GM21723 (cell line): Measurements from ENCODE around the gene CUL1.

Experiments used
- ATAC-seq: cut with Tn5 transposase; IDR thresholded peaks from one replicate; pipeline ENCODE4 v1.9.1; 2021; ENCODE audit warnings: mild to moderate bottlenecking, moderate library complexity; ENCODE audit not compliant: unreplicated experiment

CUL1 gene

DNA sequence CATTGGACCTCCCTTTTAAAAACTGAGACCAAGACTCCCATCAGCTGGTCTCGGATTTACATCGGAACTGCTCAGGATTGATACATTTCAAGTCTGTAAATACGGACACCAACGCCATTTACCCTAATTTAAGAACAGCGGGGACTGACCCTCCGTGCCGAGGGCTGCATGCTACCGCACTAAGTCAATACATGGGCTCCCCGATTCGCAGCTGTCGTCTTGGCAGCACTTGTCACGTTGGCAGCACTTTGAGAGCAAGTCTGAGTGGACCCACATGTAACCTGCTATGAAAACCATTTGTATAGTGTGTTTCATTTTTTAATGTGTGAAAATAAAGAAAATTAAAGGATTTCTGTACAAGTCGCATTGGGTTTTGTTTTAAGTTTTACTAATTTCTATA, 102.0 kb downstream of the CUL1 start:
- ATAC-seq, result no peak

GRCh38 chr7:148802101-148802493, 103.4 kb downstream of the CUL1 start:
- ATAC-seq, result no peak

DNA sequence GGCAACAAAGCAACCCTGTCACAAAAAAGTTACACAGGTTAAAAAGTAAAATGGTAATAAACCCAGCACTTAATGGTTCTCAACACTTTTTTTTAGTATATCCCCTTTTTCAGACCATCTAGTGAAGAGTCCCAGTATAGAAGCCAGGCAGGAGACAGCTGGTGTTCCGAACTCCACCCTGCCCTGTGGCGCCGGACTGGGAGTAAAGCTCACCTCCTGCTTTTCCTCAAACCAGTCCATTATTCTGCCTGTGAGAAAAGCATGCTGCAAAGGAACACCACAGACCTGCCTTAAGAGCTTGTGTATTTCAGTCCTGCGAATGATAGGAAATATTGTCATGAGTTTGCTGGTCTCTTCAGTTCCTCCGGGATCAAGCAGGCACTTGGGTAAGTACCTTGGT, 104.4 kb downstream of the CUL1 start:
- ATAC-seq, result no peak

DNA sequence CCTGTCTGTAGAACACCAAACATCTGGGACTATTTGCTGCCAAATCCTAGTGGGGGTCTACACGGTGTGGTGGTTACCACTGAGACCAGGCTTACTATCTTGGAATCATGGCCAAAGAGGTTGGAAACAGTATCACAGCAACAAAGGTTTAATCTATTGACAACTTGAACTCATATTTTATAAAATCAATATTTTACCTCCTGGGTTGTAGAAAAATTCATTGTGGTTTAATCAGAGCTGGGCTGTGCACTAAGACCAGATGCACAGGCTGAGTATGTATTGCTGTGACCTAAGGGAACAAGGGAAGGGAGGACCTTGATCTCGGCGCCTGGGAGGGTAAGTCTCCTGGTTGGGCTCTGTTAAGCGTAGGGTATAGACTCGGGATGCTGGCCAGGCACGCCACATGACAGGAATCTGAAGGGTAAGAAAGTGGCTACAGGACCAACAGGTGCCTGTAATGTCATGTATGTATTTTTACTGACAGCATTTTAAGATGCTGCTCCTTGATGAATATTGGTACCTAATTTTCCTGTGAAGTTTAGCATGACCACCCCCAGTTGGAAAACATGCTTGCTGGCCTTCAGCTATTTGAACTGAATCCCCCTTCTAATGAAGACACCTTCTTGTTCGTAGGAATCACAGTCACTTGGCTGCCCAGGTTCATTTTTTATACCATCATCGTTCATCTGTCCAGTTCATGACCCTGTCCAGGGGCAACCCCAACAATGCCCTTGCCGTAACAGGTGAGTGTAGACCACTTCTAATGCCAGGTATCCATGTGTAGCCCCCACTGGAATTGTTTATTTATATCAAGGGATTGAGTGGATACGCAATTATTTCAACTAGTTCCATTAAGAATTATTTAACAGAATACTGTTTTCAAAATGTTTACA, 105.9 kb downstream of the CUL1 start:
- no peak for ATAC-seq

GRCh38 chr7:148806187-148806586, 107.5 kb downstream of the CUL1 start:
- ATAC-seq, result no peak

DNA sequence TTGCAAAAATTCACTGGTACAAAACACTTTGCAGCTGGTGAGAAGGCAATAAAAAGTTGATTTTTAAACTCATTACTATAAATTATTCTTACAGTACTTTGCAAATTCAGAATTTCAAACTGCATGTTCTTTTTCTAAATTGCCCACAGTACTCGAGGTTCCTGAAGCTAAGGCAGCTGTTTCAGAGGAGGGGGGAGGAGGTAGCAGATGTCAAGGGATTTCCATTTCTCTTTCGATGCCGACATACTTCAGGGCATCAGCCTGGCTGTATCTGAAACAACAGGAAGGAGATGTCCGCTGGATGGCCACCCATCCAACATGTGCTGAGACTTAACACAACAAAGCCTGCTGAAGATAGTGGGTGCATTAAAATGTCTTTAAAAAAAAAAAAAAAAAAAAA, 108.7 kb downstream of the CUL1 start:
- no peak for ATAC-seq

- ATAC-seq, result no peak
These were observed 111.2 kb downstream of the CUL1 start for GRCh38 chr7:148809856-148810255.

DNA sequence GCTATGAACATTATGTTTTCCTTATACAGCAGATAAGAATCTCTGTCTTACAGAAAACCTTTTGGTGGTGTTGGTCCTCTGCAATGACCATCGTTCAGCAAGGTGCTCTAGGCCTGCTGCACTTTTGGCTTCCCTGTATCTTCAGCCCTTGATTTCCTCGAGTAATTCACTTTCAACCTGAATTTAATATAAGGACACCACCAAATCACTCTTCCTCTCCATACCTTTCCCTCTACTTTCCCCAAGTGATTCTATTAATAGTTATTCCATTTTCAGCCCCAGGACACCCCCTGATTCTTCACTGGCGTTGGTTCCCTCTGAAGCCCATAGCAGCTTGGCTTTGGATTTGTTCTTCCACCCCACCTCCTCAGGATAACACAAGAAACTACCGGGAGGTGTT, 113.2 kb downstream of the CUL1 start:
- no peak for ATAC-seq

- ATAC-seq, result no peak
These were observed 115.2 kb downstream of the CUL1 start for GRCh38 chr7:148813890-148814289.

DNA sequence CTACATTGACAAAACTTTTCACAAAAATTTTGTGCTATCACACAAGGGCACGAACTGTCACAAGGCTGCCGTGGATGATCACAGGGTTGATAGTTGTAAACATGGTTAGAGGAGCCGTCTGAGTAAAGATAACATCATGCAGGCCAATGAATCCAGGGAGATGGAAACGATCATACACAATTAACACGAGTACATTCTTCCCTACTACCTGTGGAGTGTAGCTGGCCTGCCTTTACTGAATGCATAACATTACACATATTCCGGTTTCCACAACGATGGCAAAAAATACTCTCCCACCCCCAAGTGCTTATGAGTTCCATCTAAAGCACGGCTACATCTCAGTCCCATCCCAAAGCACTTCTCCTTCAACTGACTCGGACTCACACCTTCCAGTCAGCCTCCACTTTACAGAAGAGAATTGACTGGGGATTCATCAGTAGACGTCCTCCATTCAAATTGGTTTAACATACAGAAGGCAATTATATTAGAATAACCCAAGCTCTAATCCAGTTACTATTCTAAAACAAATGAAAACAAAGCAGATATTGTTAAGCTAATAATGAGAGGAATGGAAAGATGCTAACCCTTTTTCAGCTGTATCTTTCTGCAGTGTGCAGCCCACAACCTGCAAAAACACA, 116.3 kb downstream of the CUL1 start:
- no peak for ATAC-seq

DNA sequence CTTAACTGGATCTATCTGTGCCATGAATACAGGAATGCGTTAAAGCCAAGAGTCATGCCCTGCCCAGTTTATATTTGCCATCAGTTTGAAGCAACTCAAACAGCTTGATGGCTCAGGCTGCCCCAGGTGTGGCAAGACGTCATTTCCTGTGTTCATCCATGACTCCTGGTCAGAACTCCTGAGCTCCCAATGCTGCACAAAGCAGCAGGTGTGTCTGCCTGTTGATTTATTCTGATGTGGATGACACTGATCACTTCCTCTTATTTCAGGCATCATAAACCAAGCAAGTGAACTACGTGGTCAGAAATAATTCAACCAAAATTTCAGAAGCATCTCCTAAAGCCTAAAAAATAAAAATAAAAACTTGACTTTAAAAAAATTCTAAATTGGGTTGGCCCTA, 116.9 kb downstream of the CUL1 start:
- ATAC-seq, result no peak

GRCh38 chr7:148819697-148820360, 121.1 kb downstream of the CUL1 start:
- ATAC-seq, result no peak

DNA sequence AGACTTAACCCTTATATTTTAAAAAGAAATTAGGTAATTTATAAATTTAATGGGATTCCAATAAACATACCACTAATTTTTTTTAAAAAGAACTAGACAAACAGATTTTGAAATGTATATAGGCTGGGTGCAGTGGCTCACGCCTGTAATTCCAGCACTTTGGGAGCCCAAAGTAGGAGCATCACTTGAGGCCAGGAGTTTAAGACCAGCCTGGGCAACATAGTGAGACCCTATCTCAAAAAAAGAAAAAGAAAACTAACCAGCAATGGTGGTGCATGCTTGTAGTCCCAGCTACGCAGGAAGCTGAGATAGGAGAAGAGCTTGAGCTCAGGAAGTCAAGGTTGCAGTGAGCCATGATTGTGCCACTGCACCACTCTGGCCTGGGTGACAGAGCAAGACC, 122.7 kb downstream of the CUL1 start:
- ATAC-seq, result no peak

DNA sequence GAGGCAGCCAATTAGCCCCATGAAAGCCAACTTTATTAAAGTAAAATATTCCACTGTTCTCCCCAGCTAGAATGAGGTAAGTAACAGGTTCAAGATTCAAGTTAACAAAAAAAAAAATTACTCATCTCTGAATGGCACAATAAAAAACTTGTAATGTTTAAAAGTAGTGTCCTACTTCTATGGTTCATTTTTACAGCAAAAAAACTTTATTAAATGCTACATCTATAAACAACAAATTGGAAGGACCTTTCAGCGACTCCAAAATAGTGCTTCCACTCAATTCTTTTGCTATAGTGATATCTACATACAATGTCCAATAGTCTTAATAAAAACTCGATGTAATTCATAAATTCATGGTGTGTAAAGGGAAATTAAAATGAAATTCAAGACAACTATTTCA, 126.2 kb downstream of the CUL1 start:
- ATAC-seq, result no peak

DNA sequence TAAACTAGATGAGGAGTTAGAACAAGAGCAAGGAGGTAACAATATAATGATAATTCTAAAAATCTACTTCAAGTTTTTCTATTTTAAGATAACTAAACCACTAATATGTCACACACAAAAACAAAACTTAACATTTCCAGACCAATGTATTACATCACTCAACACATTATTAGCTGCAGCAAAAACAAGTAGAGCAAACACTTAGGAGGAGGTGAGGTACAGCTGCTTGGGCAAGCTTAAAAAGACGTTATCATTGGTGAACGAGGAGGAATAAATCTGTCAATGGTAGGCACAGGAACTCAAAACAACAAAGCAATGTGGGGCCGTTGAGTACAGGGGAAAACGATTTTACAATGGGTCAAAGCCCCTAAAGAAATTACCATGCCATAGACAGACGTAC, 126.6 kb downstream of the CUL1 start:
- no peak for ATAC-seq

GRCh38 chr7:148828965-148829364, 130.3 kb downstream of the CUL1 start:
- ATAC-seq, result no peak

GRCh38 chr7:148830897-148831692, 132.4 kb downstream of the CUL1 start:
- ATAC-seq, result no peak

DNA sequence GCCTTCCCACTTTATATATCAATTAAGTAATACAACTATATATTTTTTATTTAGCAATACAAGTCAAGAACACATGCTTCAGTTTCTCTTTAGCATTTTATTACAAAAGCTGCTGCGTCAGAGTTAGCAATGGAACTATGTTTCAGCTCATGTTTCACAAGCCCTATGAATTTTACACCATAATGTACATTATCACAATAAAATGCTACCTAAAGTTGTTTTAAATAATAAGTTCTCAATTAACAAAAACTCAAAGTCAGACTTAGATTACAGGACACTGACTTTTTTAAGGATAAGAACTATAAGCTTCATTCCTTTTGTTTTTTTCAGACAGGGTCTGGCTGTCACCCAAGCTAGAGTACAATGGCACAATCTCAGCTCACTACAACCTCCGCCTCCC, 133.1 kb downstream of the CUL1 start:
- no peak for ATAC-seq

DNA sequence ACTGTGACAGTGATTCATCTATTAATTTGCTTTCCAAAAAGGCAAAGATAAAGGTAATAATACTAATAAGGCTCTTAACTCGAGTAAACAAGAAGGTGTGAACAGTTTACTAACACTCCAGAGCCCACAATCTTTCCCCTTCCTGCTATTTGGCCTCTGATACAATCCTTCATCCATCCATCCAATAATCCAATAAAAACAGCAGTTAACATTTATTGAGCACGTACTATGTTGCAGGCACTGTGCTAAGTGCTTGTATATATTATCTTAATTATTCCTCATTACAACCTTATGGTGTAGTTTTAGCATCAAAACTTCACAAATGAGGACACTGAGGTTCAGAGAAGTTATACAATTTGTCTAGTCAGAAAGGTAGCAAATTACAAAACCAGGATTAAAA, 135.9 kb downstream of the CUL1 start:
- ATAC-seq, result no peak

GRCh38 chr7:148835854-148836253, 137.2 kb downstream of the CUL1 start:
- ATAC-seq, result no peak

DNA sequence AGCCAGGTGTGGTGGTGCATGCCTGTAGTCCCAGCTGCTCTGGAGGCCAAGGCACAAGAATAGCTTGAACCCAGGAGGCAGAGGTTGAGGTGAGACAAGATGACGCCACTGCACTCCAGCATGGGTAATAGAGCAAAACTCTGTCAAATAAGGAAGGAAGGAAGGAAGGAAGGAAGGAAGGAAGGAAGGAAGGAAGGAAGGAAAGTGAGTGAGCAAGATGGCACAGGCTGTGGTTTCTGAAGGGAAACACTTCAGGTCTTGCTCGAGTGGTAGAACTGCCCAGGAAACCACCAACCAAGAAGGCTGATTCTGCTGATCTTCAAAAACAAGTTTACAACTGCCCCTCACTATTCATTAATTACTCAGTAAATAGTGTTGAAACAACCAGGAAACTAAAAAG, 140.2 kb downstream of the CUL1 start:
- no peak for ATAC-seq
